ENCODE results near the gene AOC2. TPM values are rescaled to one million over a fixed set of nuclear protein-coding genes. Genes with fewer than 3 reads are reported as not detected.

AOC2 gene
- total RNA-seq, 1 experiment from 2014 or later = 11.0 TPM

- TF ChIP-seq FOXJ3 (CRISPR knock-in tag; IDR thresholded peaks at IDR 0.05; ENCODE audit: borderline replicate concordance) (no peak), SMAD4 (CRISPR knock-in tag; IDR thresholded peaks at IDR 0.05) (peak; percentile 67; the same call in 1 of the 2 replicates), ZNF219 (CRISPR knock-in tag; IDR thresholded peaks at IDR 0.05; ENCODE audit: borderline replicate concordance) (no peak), TEAD1 (CRISPR knock-in tag; IDR thresholded peaks at IDR 0.05) (peak; percentile 66; the same call in 1 of the 2 replicates), USF1 (CRISPR knock-in tag; IDR thresholded peaks at IDR 0.05) (peak; percentile 84), CBFB (CRISPR knock-in tag; IDR thresholded peaks at IDR 0.05; ENCODE audit: low read depth) (peak; percentile 40; the same call in 1 of the 2 replicates), ZMAT4 (CRISPR knock-in tag; IDR thresholded peaks at IDR 0.05) (peak; percentile 67; the same call in 1 of the 2 replicates), ELF4 (CRISPR knock-in tag; IDR thresholded peaks at IDR 0.05; ENCODE audit: low read depth) (no peak), JUN (CRISPR knock-in tag; IDR thresholded peaks at IDR 0.05) (peak; percentile 81; the same call in 1 of the 2 replicates), SOX15 (CRISPR knock-in tag; IDR thresholded peaks at IDR 0.05) (no peak), KAT7 (CRISPR knock-in tag; IDR thresholded peaks at IDR 0.05; ENCODE audit: borderline replicate concordance) (0 out of 2 replicates have a peak, but pooled peaks have one; percentile 67), HMGXB4 (CRISPR knock-in tag; IDR thresholded peaks at IDR 0.05) (0 out of 2 replicates have a peak, but pooled peaks have one; percentile 16)
Observed at GRCh38 chr17:42832934-42833766, 11.2 kb upstream of the AOC2 start, which contains the start of gene PSME3 (continued).

GRCh38 chr17:42833767-42834422 lies 10.5 kb upstream of the AOC2 start:
- peak overlapping the region; percentile 93 for H3K4me3 Mint-ChIP-seq
- no peak for DNase-seq (ENCODE audit: low spot score)

More at GRCh38 chr17:42833767-42834422, 10.5 kb upstream of the AOC2 start:
- Mint-ChIP-seq H3K36me3 (peaks cover 23% of the 10 kb centered on the region), H3K9me3 (no peaks in the 10 kb centered on the region), H3K27ac (peak overlapping the region; percentile 85), H3K4me1 (peaks cover 16% of the 10 kb centered on the region), H3K27me3 (ENCODE audit: low read depth) (peaks cover 7% of the 10 kb centered on the region)
- TF ChIP-seq SMAD4 (CRISPR knock-in tag; IDR thresholded peaks at IDR 0.05) (0 out of 2 replicates have a peak, but pooled peaks have one; percentile 0), FOXK1 (CRISPR knock-in tag; IDR thresholded peaks at IDR 0.05) (no peak), NR1H2 (CRISPR knock-in tag; IDR thresholded peaks at IDR 0.05) (no peak), ZNF232 (CRISPR knock-in tag; IDR thresholded peaks at IDR 0.05) (no peak), KAT7 (CRISPR knock-in tag; IDR thresholded peaks at IDR 0.05; ENCODE audit: borderline replicate concordance) (0 out of 2 replicates have a peak, but pooled peaks have one; percentile 14), ZNF281 (CRISPR knock-in tag; IDR thresholded peaks at IDR 0.05) (no peak), ZMAT4 (CRISPR knock-in tag; IDR thresholded peaks at IDR 0.05) (no peak), JAZF1 (CRISPR knock-in tag; IDR thresholded peaks at IDR 0.05) (no peak), EMX1 (CRISPR knock-in tag; IDR thresholded peaks at IDR 0.05) (no peak), IRF1 (CRISPR knock-in tag; IDR thresholded peaks at IDR 0.05) (no peak)
- ATAC-seq = no peak; the same call in 1 of the 2 replicates
- ChIA-PET POLR2A (interaction anchor here (1.0 to 1.4 kb wide), 3 partner anchors 12 to 164 kb away, joined by 3 read pairs; partner anchors contain the start of genes AOC3 and RPL27), CTCF (interaction anchor here (0.9 to 3.8 kb wide), 6 partner anchors 9 to 153 kb away, joined by 3 to 19 read pairs (median 5); partner anchors contain the start of gene BECN1)
